Neural cell (in vitro differentiated cells): Measurements from ENCODE around the gene ADAT1. TPM values are rescaled to one million over a fixed set of nuclear protein-coding genes. Genes with fewer than 3 reads are reported as not detected.

Experiments
- H2AFZ ChIP-seq: fragments of 200-600, 300-800 bp; sonication (generic), shearing (Covaris generic); 2 replicates; pipeline ENCODE4 v1.6.0; 2014; ENCODE audit warnings: low read depth, mild to moderate bottlenecking, antibody characterized with exemption, low read length, moderate library complexity
- H3F3A ChIP-seq: fragments of 200-600 bp; shearing (Covaris generic); 2 replicates; pipeline ENCODE4 v1.6.1; 2016; ENCODE audit warnings: mild to moderate bottlenecking, moderate library complexity, mixed read lengths, antibody characterized with exemption, low read length; ENCODE audit not compliant: insufficient read depth, poor library complexity, severe bottlenecking
- H3K27ac ChIP-seq: fragments of 200-600, 300-800 bp; sonication (generic), shearing (Covaris generic); 2 replicates; pipeline ENCODE4 v1.5.1; 2014; ENCODE audit warnings: mild to moderate bottlenecking, low read length, moderate library complexity
- H3K27me3 ChIP-seq: fragments of 300-800, 200-600 bp; sonication (generic), shearing (Covaris generic); 2 replicates; pipeline ENCODE4 v1.6.0; 2014; ENCODE audit warnings: mild to moderate bottlenecking, low read depth, low read length, moderate library complexity; ENCODE audit not compliant: insufficient read depth
- H3K36me3 ChIP-seq: fragments of 300-800, 200-600 bp; sonication (generic), shearing (Covaris generic); 2 replicates; pipeline ENCODE4 v1.5.1; 2014; ENCODE audit warnings: mild to moderate bottlenecking, antibody characterized with exemption, low read length, moderate library complexity; ENCODE audit not compliant: insufficient read depth
- H3K4me2 ChIP-seq: fragments of 300-800, 200-600 bp; sonication (generic), shearing (Covaris generic); 2 replicates; pipeline ENCODE4 v1.6.0; 2014; ENCODE audit warnings: mild to moderate bottlenecking, low read length
- H3K4me3 ChIP-seq: fragments of 300-800, 200-600 bp; sonication (generic), shearing (Covaris generic); 2 replicates; pipeline ENCODE4 v1.5.1; 2014; ENCODE audit warnings: mild to moderate bottlenecking, low read length, moderate library complexity
- H3K79me2 ChIP-seq: fragments of 200-600 bp; shearing (Covaris generic); replicated peaks from 2 replicates; pipeline ENCODE4 v1.6.0; 2014; ENCODE audit warnings: mild to moderate bottlenecking, low read length, moderate library complexity; ENCODE audit not compliant: insufficient read depth
- H3K9ac ChIP-seq: fragments of 300-800, 200-600 bp; sonication (generic), shearing (Covaris generic); 2 replicates; pipeline ENCODE4 v1.6.1; 2016; ENCODE audit warnings: mild to moderate bottlenecking, low read length, mixed read lengths
- H3K9me2 ChIP-seq: fragments of 200-600 bp; shearing (Covaris generic); 2 replicates; pipeline ENCODE4 v1.6.1; 2016; ENCODE audit warnings: mild to moderate bottlenecking, low read length, mixed read lengths; ENCODE audit not compliant: insufficient read depth
- H3K9me3 ChIP-seq: fragments of 200-600, 300-800 bp; sonication (generic), shearing (Covaris generic); 2 replicates; pipeline ENCODE4 v1.6.1; 2016; ENCODE audit warnings: mild to moderate bottlenecking, mixed run types, low read length, moderate library complexity, mixed read lengths
- H4K20me1 ChIP-seq: fragments of 200-600 bp; shearing (Covaris generic); 2 replicates; pipeline ENCODE4 v1.6.1; 2016; ENCODE audit warnings: mild to moderate bottlenecking, mixed run types; ENCODE audit not compliant: insufficient read depth
- EP300 ChIP-seq: fragments of 450-650 bp; conservative IDR thresholded peaks from 2 replicates; pipeline ENCODE4 v1.6.1; 2014; ENCODE audit warnings: antibody characterized with exemption, mild to moderate bottlenecking, moderate library complexity; ENCODE audit not compliant: poor library complexity, severe bottlenecking
- EZH2 ChIP-seq: fragments of 200-600, 300-800 bp; shearing (Covaris generic), sonication (generic); IDR thresholded peaks from 2 replicates; pipeline ENCODE4 v1.6.1; 2014; ENCODE audit warnings: antibody characterized with exemption, low read length, borderline replicate concordance, mild to moderate bottlenecking; ENCODE audit not compliant: insufficient read depth, poor library complexity, severe bottlenecking
- MXI1 ChIP-seq: fragments of 450-650 bp; conservative IDR thresholded peaks from 2 replicates; pipeline ENCODE4 v1.6.1; 2014; ENCODE audit warnings: antibody characterized with exemption, mild to moderate bottlenecking; ENCODE audit not compliant: poor library complexity, severe bottlenecking
- POLR2AphosphoS5 ChIP-seq: IDR thresholded peaks from 2 replicates; pipeline ENCODE4 v1.6.1; 2012
- RAD21 ChIP-seq: fragments of 450-650 bp; conservative IDR thresholded peaks from 2 replicates; pipeline ENCODE4 v1.6.1; 2014; ENCODE audit warnings: antibody characterized with exemption, mild to moderate bottlenecking, moderate library complexity
- SMC3 ChIP-seq: fragments of 450-650 bp; conservative IDR thresholded peaks from 2 replicates; pipeline ENCODE4 v1.6.1; 2014; ENCODE audit warnings: antibody characterized with exemption, mild to moderate bottlenecking, moderate library complexity; ENCODE audit not compliant: poor library complexity
- TAF1 ChIP-seq: IDR thresholded peaks from 2 replicates; pipeline ENCODE4 v1.6.1; 2012; ENCODE audit warnings: low read depth
- polyA plus RNA-seq: library from polyadenylated mRNA; depleted of rRNA; stranded (reverse); fragments of >200 nt; gene quantifications from 2 replicates; pipeline ENCODE4 v1.2.3, GENCODE V29; 2014
- TF ChIP-seq, protein P1 (sequence below): IDR thresholded peaks from 2 replicates; pipeline ENCODE4 v1.6.1; 2012; ENCODE audit warnings: borderline replicate concordance
- TF ChIP-seq, protein P2 (sequence below): fragments of 450-650 bp; IDR thresholded peaks from 2 replicates; pipeline ENCODE4 v1.5.1; 2014; ENCODE audit warnings: antibody characterized with exemption, mild to moderate bottlenecking, moderate library complexity; ENCODE audit not compliant: poor library complexity, severe bottlenecking

Gene ADAT1
- polyA plus RNA-seq, 1 donor from 2014 or later = 62.8 TPM

DNA sequence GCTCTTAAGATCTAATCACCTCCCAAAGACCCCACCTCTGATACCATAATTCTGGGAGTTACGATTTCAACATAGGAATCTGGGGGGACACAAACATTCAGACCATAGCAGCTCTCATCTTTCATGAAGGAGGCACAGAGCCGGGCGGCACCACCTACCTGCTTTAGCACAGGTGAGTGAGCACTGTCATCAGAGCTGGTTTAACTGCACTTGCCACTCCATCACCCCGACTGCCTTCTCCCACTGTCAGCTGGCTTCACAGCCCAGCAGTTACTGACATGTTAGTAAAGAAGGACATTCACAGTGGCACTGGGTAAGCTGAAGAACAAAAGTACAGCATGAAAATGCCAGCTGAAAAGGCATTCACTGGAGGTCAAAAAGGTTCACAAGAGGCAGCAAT is 34.4 kb downstream of the ADAT1 start:
- Histone ChIP-seq H3K9me2 (no peaks in the 10 kb centered on the region), H3K36me3 (peaks cover 5% of the 10 kb centered on the region), H3K9ac (no peak overlapping the region), H3K4me3 (no peak overlapping the region), H3K79me2 (no peaks in the 10 kb centered on the region), H3F3A (no peaks in the 10 kb centered on the region), H3K27me3 (no peaks in the 10 kb centered on the region), H2AFZ (no peak overlapping the region), H3K4me2 (no peak overlapping the region), H3K27ac (no peak overlapping the region), H3K9me3 (no peaks in the 10 kb centered on the region), H4K20me1 (no peaks in the 10 kb centered on the region)
- TF ChIP-seq EP300 (no peak), POLR2AphosphoS5 (no peak), MXI1 (no peak)

DNA sequence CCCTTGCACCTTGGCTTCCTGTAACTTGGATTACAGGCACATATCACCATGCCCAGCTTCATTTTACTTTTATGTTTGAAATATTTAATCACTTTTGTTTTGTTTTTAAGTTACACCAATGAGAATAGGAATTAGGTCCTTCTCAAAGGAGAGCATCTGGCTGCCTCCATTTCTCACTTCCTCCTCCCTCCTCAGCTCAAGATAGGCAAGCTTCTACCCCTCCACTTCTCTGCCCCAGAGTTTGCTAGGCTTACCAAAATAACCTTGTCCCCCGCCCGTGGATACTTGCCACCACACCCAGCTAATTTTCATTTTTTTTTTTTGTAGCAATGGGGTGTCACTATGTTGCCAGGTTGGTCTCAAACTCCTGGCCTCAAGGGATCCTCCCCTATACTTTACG is 39.0 kb downstream of the ADAT1 start:
- Histone ChIP-seq H3K27me3 (no peaks in the 10 kb centered on the region), H2AFZ (no peak overlapping the region), H4K20me1 (no peaks in the 10 kb centered on the region), H3K27ac (no peak overlapping the region), H3K4me3 (no peak overlapping the region), H3K79me2 (no peaks in the 10 kb centered on the region), H3K9me3 (no peaks in the 10 kb centered on the region), H3K9ac (no peak overlapping the region), H3K36me3 (peaks cover 5% of the 10 kb centered on the region), H3K4me2 (no peak overlapping the region), H3F3A (no peaks in the 10 kb centered on the region), H3K9me2 (no peaks in the 10 kb centered on the region)
- TF ChIP-seq POLR2AphosphoS5 (no peak), SMC3 (no peak), TAF1 (no peak), EP300 (no peak), RAD21 (no peak), EZH2 (no peak), MXI1 (no peak)
- TF ChIP-seq, protein P1, sequence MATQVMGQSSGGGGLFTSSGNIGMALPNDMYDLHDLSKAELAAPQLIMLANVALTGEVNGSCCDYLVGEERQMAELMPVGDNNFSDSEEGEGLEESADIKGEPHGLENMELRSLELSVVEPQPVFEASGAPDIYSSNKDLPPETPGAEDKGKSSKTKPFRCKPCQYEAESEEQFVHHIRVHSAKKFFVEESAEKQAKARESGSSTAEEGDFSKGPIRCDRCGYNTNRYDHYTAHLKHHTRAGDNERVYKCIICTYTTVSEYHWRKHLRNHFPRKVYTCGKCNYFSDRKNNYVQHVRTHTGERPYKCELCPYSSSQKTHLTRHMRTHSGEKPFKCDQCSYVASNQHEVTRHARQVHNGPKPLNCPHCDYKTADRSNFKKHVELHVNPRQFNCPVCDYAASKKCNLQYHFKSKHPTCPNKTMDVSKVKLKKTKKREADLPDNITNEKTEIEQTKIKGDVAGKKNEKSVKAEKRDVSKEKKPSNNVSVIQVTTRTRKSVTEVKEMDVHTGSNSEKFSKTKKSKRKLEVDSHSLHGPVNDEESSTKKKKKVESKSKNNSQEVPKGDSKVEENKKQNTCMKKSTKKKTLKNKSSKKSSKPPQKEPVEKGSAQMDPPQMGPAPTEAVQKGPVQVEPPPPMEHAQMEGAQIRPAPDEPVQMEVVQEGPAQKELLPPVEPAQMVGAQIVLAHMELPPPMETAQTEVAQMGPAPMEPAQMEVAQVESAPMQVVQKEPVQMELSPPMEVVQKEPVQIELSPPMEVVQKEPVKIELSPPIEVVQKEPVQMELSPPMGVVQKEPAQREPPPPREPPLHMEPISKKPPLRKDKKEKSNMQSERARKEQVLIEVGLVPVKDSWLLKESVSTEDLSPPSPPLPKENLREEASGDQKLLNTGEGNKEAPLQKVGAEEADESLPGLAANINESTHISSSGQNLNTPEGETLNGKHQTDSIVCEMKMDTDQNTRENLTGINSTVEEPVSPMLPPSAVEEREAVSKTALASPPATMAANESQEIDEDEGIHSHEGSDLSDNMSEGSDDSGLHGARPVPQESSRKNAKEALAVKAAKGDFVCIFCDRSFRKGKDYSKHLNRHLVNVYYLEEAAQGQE = no peak
- TF ChIP-seq, protein P2, sequence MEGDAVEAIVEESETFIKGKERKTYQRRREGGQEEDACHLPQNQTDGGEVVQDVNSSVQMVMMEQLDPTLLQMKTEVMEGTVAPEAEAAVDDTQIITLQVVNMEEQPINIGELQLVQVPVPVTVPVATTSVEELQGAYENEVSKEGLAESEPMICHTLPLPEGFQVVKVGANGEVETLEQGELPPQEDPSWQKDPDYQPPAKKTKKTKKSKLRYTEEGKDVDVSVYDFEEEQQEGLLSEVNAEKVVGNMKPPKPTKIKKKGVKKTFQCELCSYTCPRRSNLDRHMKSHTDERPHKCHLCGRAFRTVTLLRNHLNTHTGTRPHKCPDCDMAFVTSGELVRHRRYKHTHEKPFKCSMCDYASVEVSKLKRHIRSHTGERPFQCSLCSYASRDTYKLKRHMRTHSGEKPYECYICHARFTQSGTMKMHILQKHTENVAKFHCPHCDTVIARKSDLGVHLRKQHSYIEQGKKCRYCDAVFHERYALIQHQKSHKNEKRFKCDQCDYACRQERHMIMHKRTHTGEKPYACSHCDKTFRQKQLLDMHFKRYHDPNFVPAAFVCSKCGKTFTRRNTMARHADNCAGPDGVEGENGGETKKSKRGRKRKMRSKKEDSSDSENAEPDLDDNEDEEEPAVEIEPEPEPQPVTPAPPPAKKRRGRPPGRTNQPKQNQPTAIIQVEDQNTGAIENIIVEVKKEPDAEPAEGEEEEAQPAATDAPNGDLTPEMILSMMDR = no peak

DNA sequence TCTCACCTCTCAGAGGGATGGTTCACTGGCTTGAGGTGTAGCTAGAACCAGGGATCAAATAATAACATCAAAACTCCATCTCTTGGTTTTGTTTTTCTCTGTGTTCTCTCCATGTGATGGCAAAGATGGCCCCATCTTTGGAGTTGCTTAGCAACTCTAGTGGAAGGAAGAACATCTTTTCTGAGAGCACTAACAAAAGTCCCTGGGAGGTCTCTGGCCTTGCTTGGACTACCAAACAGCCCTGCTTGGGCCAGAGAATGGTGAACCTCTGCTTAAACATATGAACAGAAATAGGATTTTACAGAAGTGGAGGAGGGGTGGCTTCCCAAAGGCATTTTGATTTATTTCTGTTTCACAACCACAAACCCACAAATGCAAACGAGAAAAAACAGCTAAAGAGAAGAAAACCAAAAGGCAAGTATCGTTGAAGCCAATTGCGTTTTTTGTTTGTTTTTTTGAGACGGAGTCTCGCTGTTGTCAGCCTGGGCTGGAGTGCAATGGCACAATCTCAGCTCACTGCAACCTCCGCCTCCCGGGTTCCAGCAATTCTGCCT is 43.7 kb downstream of the ADAT1 start:
- no peaks in the 10 kb centered on the region for H3K27me3 ChIP-seq
- H3F3A ChIP-seq = no peaks in the 10 kb centered on the region
- H2AFZ ChIP-seq = no peak overlapping the region
- H3K9me2 ChIP-seq = no peaks in the 10 kb centered on the region
- H3K9me3 ChIP-seq = no peaks in the 10 kb centered on the region
- H3K4me3 ChIP-seq = no peak overlapping the region
- H4K20me1 ChIP-seq = no peaks in the 10 kb centered on the region
- no peak overlapping the region for H3K27ac ChIP-seq
- no peaks in the 10 kb centered on the region for H3K79me2 ChIP-seq
- no peak overlapping the region for H3K4me2 ChIP-seq
- H3K9ac ChIP-seq = no peak overlapping the region
- peaks cover 3% of the 10 kb centered on the region for H3K36me3 ChIP-seq
- no peak for TF ChIP-seq MXI1
- TF ChIP-seq, protein P2 = no peak
- TF ChIP-seq SMC3 = no peak
- TF ChIP-seq, protein P1 = no peak
- TF ChIP-seq EZH2 = no peak
- TF ChIP-seq RAD21 = no peak
- no peak for TF ChIP-seq POLR2AphosphoS5
- no peak for TF ChIP-seq TAF1
- no peak for TF ChIP-seq EP300
